Stomach (tissue), 9 donors: ENCODE measurements around the gene RABIF. TPM values are rescaled to one million over a fixed set of nuclear protein-coding genes. Genes with fewer than 3 reads are reported as not detected.

Source experiments
- DNase-seq, 2 donors: peaks; one replicate each; pipeline versions ENCODE4 v3.0.0 to v3.0.0-alpha.2; 2013 to 2019
- H3K27ac ChIP-seq, 5 donors: fragments of 200-600 bp in 4 of 5; sonication (generic) in 4 of 5; one replicate each; pipeline ENCODE4 v1.5.1; 2013 to 2019; ENCODE audit warnings: mild to moderate bottlenecking in 1 of 5, moderate library complexity in 1 of 5
- H3K27me3 ChIP-seq, 3 donors: fragments of 200-600 bp; sonication (generic); one replicate each; pipeline ENCODE4 v1.5.1; 2017 to 2019; ENCODE audit warnings: mixed run types in 1 of 3
- H3K36me3 ChIP-seq, 4 donors: fragments of 200-600 bp; sonication (generic); 1 replicate in 3 of 4; 2 replicates in 1 of 4; pipeline ENCODE4 v1.5.1; 2016 to 2019
- H3K4me1 ChIP-seq, 4 donors: fragments of 200-600 bp; sonication (generic); one replicate each; pipeline ENCODE4 v1.5.1; 2016 to 2019
- H3K4me3 ChIP-seq, 4 donors: fragments of 200-600 bp; sonication (generic) in 3 of 4; one replicate each; pipeline ENCODE4 v1.5.1; 2016 to 2019; ENCODE audit warnings: mild to moderate bottlenecking in 1 of 4
- H3K9me3 ChIP-seq, 4 donors: fragments of 200-600 bp; sonication (generic); one replicate each; pipeline ENCODE4 v1.5.1; 2016 to 2019
- CTCF ChIP-seq, 7 experiments: fragments of 450-650 bp in 4 of 7; fragments of 200-600 bp in 3 of 7; sonication (generic) in 3 of 7; IDR thresholded peaks; one replicate each; pipeline ENCODE4 v1.5.1; 2016 to 2019; ENCODE audit warnings: antibody characterized with exemption in 7 of 7, control low read depth in 2 of 7, mild to moderate bottlenecking in 1 of 7
- EP300 ChIP-seq: sonication (generic); formaldehyde crosslinking; IDR thresholded peaks from one replicate; pipeline ENCODE4 v1.6.1; 2017; ENCODE audit warnings: antibody characterized with exemption
- POLR2A ChIP-seq, 4 donors: fragments of 450-650 bp; IDR thresholded peaks; one replicate each; pipeline ENCODE4 v1.6.1; 2016; ENCODE audit warnings: antibody characterized with exemption in 4 of 4, control low read depth in 2 of 4, mild to moderate bottlenecking in 1 of 4, moderate library complexity in 1 of 4
- POLR2AphosphoS5 ChIP-seq, 3 donors: sonication (generic); formaldehyde crosslinking; IDR thresholded peaks; one replicate each; pipeline ENCODE4 v1.6.1; 2016; ENCODE audit warnings: antibody characterized with exemption in 3 of 3
- WGBS, 5 donors: extraction: QIAGEN DNeasy Blood & Tissue Kit in 3 of 5; methylation state at CpG; one replicate each; pipeline versions ENCODE4 v1.1.5 to v1.1.7; 2013 to 2018; 5-methylcytosine and 5-hydroxymethylcytosine counted together
- intact Hi-C: fragments of 100-400 bp; cut with DNase I; formaldehyde crosslinking; loops from one replicate; pipeline ENCODE4 v1.15.1; 2023; ENCODE audit warnings: low total_unique reads
- polyA plus RNA-seq, 3 donors: library from polyadenylated mRNA; stranded (reverse); fragments of 200-250 nt; gene quantifications; one replicate each; pipeline ENCODE4 v1.2.3, GENCODE V29; 2013
- total RNA-seq, 5 donors: library from RNA; depleted of rRNA; stranded (reverse); fragments of >200 nt; gene quantifications; one replicate each; pipeline versions ENCODE4 v1.1.0 to v1.2.3, GENCODE V29; 2014 to 2016
- donor health status: healthy with polysubstance abuse.
- donor health status: Bipolar disorder and iron deficiency.
- donor health status: healthy.

The RABIF gene
- total and polyA plus RNA-seq, 8 donors = 0.45 to 9.1 (median 5.0) TPM; not detected in 2

GRCh38 chr1:202873026-202873425 is 15.9 kb downstream of the RABIF start:
- intact Hi-C loops = no loop called here
- Histone ChIP-seq H3K27ac (no peak overlapping the region), H3K9me3 (no peaks in the 10 kb centered on the region), H3K36me3 (peaks cover 0 to 9% (median 3%) of the 10 kb centered on the region in 4 donors), H3K4me1 (no peaks in the 10 kb centered on the region), H3K4me3 (no peak overlapping the region), H3K27me3 (no peaks in the 10 kb centered on the region)
- no peak for DNase-seq
- TF ChIP-seq CTCF (IDR thresholded peaks at IDR 0.05) (no peak), POLR2AphosphoS5 (IDR thresholded peaks at IDR 0.05) (no peak), POLR2A (IDR thresholded peaks at IDR 0.05) (no peak), EP300 (no peak)
- 85 to 93% (median 90%) methylated on average over 4 of the region's 4 CpGs for WGBS, 5 donors

GRCh38 chr1:202871367-202871766 is 17.6 kb downstream of the RABIF start:
- H3K9me3 ChIP-seq = no peaks in the 10 kb centered on the region
- intact Hi-C loops = no loop called here
- H3K27ac ChIP-seq = no peak overlapping the region
- H3K4me3 ChIP-seq = no peak overlapping the region
- H3K27me3 ChIP-seq = peaks cover 0 to under 1% (median 0%) of the 10 kb centered on the region in 3 donors
- no peaks in the 10 kb centered on the region for H3K36me3 ChIP-seq
- 67 to 78% (median 71%) methylated on average over 4 of the region's 4 CpGs for WGBS, 5 donors
- TF ChIP-seq POLR2AphosphoS5 (IDR thresholded peaks at IDR 0.05) = no peak
- TF ChIP-seq POLR2A (IDR thresholded peaks at IDR 0.05) = no peak
- no peak for TF ChIP-seq EP300
- TF ChIP-seq CTCF (IDR thresholded peaks at IDR 0.05) = no peak
- DNase-seq = no peak
- H3K4me1 ChIP-seq = no peaks in the 10 kb centered on the region

GRCh38 chr1:202862679-202863560 is 26.0 kb downstream of the RABIF start:
- DNase-seq = no peak
- Histone ChIP-seq H3K4me1 (peaks cover 4 to 32% (median 22%) of the 10 kb centered on the region in 4 donors), H3K36me3 (no peaks in the 10 kb centered on the region), H3K27ac (no peak overlapping the region), H3K9me3 (no peaks in the 10 kb centered on the region), H3K4me3 (no peak overlapping the region), H3K27me3 (peaks cover 0 to 5% (median 0%) of the 10 kb centered on the region in 3 donors)
- intact Hi-C loops = no loop called here
- 42 to 54% (median 49%) methylated on average over 5 of the region's 5 CpGs for WGBS, 5 donors
- no peak for TF ChIP-seq CTCF (IDR thresholded peaks at IDR 0.05)
- TF ChIP-seq EP300 = no peak
- TF ChIP-seq POLR2AphosphoS5 (IDR thresholded peaks at IDR 0.05) = no peak
- no peak for TF ChIP-seq POLR2A (IDR thresholded peaks at IDR 0.05)

GRCh38 chr1:202861420-202862132 is 27.4 kb downstream of the RABIF start:
- peaks cover 0 to 5% (median 0%) of the 10 kb centered on the region in 3 donors for H3K27me3 ChIP-seq
- DNase-seq = peak; percentile 93 to 96
- H3K27ac ChIP-seq = peak overlapping the region in 4 of 5 donors; percentile 65 to 82 (median 67)
- peaks cover 4 to 32% (median 22%) of the 10 kb centered on the region in 4 donors for H3K4me1 ChIP-seq
- no peaks in the 10 kb centered on the region for H3K9me3 ChIP-seq
- H3K36me3 ChIP-seq = no peaks in the 10 kb centered on the region
- intact Hi-C loops = no loop called here
- peak overlapping the region; percentile 70 to 94 (median 81) for H3K4me3 ChIP-seq
- TF ChIP-seq EP300 = no peak
- TF ChIP-seq POLR2A (IDR thresholded peaks at IDR 0.05) = no peak
- no peak for TF ChIP-seq CTCF (IDR thresholded peaks at IDR 0.05)
- TF ChIP-seq POLR2AphosphoS5 (IDR thresholded peaks at IDR 0.05) = peak; percentile 24 to 76 (median 76)
- 0 to 1% (median 1%) methylated on average over 29 to 44 of the region's 44 CpGs for WGBS, 5 donors
